A549 (cell line): ENCODE measurements around the gene SSU72.

Source experiments
- BHLHE40 ChIP-seq: IDR thresholded peaks from 2 replicates; pipeline ENCODE4 v1.6.1; 2012; ENCODE audit warnings: low read depth, low read length, inconsistent platforms
- CTCF ChIP-seq: fragments of >200 bp; sonication (Bioruptor Twin); formaldehyde crosslinking; IDR thresholded peaks from 3 replicates; pipeline ENCODE4 v1.5.1; 2016
- MAX ChIP-seq: IDR thresholded peaks from 2 replicates; pipeline ENCODE4 v1.6.1; 2012
- POLR2A ChIP-seq: IDR thresholded peaks from 2 replicates; pipeline ENCODE4 v1.6.1; 2012; ENCODE audit warnings: mild to moderate bottlenecking, low read length
- RCOR1 ChIP-seq: fragments of 150-350 bp; IDR thresholded peaks from 2 replicates; pipeline ENCODE4 v1.6.1; 2014; ENCODE audit warnings: antibody characterized with exemption, low read length, low read depth
- RFX5 ChIP-seq: fragments of 450-650 bp; IDR thresholded peaks from 2 replicates; pipeline ENCODE4 v1.7.1; 2014; ENCODE audit warnings: antibody characterized with exemption, mild to moderate bottlenecking, moderate library complexity
- SMC3 ChIP-seq: fragments of >200 bp; sonication (Bioruptor Twin); formaldehyde crosslinking; IDR thresholded peaks from 3 replicates; pipeline ENCODE4 v1.6.1; 2018; ENCODE audit warnings: inconsistent platforms
- TP53 ChIP-seq: fragments of 250-450 bp; sonication (Bioruptor Pico); IDR thresholded peaks from 2 replicates; pipeline ENCODE4 v1.5.0; 2021; ENCODE audit warnings: mild to moderate bottlenecking, moderate library complexity
- ZC3H11A ChIP-seq: fragments of 450-650 bp; IDR thresholded peaks from 2 replicates; pipeline ENCODE4 v1.6.1; 2014; ENCODE audit warnings: antibody characterized with exemption, mild to moderate bottlenecking
- ZNF302 ChIP-seq: fragments of 250-450 bp; sonication (Bioruptor Pico); IDR thresholded peaks from 2 replicates; pipeline ENCODE4 v1.9.0; 2021; ENCODE audit warnings: inconsistent platforms, mild to moderate bottlenecking, moderate library complexity
- TF ChIP-seq, protein P1 (sequence below): fragments of 200-600 bp; sonication (generic); IDR thresholded peaks from 2 replicates; pipeline ENCODE4 v1.6.1; 2016; ENCODE audit warnings: antibody characterized with exemption, mild to moderate bottlenecking, moderate library complexity

- no peak for TF ChIP-seq ZNF302 (CRISPR knock-in tag)
- no peak for TF ChIP-seq POLR2A
- no peak for TF ChIP-seq CTCF
- TF ChIP-seq BHLHE40: no peak
- TF ChIP-seq SMC3: no peak
- TF ChIP-seq TP53: no peak
- no peak for TF ChIP-seq RCOR1
- TF ChIP-seq, protein P1, sequence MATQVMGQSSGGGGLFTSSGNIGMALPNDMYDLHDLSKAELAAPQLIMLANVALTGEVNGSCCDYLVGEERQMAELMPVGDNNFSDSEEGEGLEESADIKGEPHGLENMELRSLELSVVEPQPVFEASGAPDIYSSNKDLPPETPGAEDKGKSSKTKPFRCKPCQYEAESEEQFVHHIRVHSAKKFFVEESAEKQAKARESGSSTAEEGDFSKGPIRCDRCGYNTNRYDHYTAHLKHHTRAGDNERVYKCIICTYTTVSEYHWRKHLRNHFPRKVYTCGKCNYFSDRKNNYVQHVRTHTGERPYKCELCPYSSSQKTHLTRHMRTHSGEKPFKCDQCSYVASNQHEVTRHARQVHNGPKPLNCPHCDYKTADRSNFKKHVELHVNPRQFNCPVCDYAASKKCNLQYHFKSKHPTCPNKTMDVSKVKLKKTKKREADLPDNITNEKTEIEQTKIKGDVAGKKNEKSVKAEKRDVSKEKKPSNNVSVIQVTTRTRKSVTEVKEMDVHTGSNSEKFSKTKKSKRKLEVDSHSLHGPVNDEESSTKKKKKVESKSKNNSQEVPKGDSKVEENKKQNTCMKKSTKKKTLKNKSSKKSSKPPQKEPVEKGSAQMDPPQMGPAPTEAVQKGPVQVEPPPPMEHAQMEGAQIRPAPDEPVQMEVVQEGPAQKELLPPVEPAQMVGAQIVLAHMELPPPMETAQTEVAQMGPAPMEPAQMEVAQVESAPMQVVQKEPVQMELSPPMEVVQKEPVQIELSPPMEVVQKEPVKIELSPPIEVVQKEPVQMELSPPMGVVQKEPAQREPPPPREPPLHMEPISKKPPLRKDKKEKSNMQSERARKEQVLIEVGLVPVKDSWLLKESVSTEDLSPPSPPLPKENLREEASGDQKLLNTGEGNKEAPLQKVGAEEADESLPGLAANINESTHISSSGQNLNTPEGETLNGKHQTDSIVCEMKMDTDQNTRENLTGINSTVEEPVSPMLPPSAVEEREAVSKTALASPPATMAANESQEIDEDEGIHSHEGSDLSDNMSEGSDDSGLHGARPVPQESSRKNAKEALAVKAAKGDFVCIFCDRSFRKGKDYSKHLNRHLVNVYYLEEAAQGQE: no peak
- no peak for TF ChIP-seq RFX5
- TF ChIP-seq ZC3H11A: no peak
- no peak for TF ChIP-seq MAX
These were observed 19.4 kb upstream of the SSU72 start for GRCh38 chr1:1593834-1594601.
